ENCODE data around the gene NPRL2. TPM values are rescaled to one million over a fixed set of nuclear protein-coding genes. Genes with fewer than 3 reads are reported as not detected.

The NPRL2 gene
- total and polyA plus RNA-seq, 3 donors from 2014 or later, result 26.9 to 29.2 (median 28.0) TPM

DNA sequence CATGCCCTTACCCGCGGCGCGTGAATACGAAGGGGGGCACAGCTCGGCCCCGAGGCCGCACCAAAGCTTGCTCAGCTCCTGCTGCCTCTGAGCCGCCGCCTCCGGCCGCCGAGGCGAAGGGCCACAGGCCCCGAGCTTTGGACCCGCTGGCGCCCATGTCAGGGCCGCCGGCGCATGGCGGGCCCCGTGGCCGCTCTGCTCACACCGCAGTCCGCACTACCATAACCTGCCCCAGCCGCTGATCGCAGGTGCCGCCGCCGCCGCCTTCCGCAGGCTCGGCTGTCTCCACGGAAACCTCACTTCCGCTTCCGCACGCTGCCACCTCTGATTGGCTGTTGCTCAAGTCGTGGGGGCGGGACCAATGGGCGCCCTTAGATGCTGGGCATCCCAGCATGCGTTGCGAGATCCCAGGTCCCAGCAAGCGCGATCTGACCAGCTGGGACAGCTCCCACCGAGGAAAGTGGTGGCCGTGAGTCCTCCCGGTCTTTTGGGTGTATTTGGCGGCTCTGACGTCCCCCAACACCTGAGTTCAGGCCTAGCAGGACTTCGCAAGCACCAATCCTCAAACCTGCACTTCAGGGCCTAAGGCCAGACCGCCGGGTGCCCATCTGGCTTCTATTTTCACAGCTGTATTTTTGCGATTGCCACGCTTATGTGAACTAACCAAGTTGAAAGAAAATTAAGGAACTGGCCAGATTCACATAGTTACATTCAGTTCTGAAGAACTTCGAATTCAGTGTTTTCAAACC, 22.5 kb downstream of the NPRL2 start, which contains the start of gene TUSC2:
Gene TUSC2, minus strand, starts transcription at position 281 of the 749 bp plus-strand sequence. Its CDS starts 124 bp downstream, at position 157.
- intact Hi-C loops (cut with DNase I; ENCODE audit: low total_unique reads), result loop anchor here (10.0 kb wide), 1 partner anchor 73 kb away; no protein-coding TSS in a partner anchor
- Histone ChIP-seq H3K4me3 (peak within 1 kb of the TSS; percentile 85 to 88), H3K27ac (peak within 1 kb of the TSS; percentile 45 to 71), H3K4me1 (peaks cover 30% of the 10 kb centered on the region), H3K36me3 (ENCODE audit: low read depth, missing control alignments) (no peaks in the 10 kb centered on the region), H3K9me3 (no peaks in the 10 kb centered on the region), H3K27me3 (no peaks in the 10 kb centered on the region)
- peak; percentile 99 for DNase-seq
- 2 to 3% methylated on average over 9 to 51 of the region's 55 CpGs for WGBS, 2 donors
- TF ChIP-seq POLR2A (IDR thresholded peaks at IDR 0.05), result no peak
- TF ChIP-seq, protein P1, sequence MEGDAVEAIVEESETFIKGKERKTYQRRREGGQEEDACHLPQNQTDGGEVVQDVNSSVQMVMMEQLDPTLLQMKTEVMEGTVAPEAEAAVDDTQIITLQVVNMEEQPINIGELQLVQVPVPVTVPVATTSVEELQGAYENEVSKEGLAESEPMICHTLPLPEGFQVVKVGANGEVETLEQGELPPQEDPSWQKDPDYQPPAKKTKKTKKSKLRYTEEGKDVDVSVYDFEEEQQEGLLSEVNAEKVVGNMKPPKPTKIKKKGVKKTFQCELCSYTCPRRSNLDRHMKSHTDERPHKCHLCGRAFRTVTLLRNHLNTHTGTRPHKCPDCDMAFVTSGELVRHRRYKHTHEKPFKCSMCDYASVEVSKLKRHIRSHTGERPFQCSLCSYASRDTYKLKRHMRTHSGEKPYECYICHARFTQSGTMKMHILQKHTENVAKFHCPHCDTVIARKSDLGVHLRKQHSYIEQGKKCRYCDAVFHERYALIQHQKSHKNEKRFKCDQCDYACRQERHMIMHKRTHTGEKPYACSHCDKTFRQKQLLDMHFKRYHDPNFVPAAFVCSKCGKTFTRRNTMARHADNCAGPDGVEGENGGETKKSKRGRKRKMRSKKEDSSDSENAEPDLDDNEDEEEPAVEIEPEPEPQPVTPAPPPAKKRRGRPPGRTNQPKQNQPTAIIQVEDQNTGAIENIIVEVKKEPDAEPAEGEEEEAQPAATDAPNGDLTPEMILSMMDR (IDR thresholded peaks at IDR 0.05), result peak in 1 of 3 experiments; percentile 14

DNA sequence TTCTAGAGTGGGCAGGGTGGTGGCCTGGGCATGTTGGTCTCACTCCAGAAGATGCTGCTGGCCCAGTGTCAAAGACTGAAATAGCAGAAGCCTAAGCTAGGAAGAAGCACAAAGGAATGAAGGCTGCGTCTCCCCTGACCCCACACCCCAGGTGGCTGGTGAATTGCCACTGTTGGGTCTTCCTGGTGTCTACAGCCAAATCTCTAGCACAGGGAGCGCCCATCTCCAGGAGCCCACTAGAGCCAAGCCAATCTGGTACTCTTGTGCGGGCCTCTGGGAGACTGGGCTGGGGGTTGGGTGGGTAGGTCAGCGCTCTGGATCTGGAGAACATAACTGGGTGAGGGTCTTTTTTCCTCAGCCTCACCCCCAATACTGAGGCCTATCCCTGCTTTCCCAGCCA, 23.4 kb downstream of the NPRL2 start:
- Histone ChIP-seq H3K4me3 (peak overlapping the region; percentile 85 to 88), H3K4me1 (peaks cover 37% of the 10 kb centered on the region), H3K27ac (peak overlapping the region in 1 of 2 donors; percentile 59), H3K27me3 (no peaks in the 10 kb centered on the region), H3K36me3 (ENCODE audit: low read depth, missing control alignments) (no peaks in the 10 kb centered on the region), H3K9me3 (no peaks in the 10 kb centered on the region)
- no peak for TF ChIP-seq POLR2A (IDR thresholded peaks at IDR 0.05)
- TF ChIP-seq, protein P1 (IDR thresholded peaks at IDR 0.05), result no peak
- WGBS, 2 donors, result 34 to 64% methylated on average over 2 to 4 of the region's 4 CpGs
- intact Hi-C loops (cut with DNase I; ENCODE audit: low total_unique reads), result loop anchor here (10.0 kb wide), 1 partner anchor 72 kb away; no protein-coding TSS in a partner anchor
- no peak for DNase-seq

DNA sequence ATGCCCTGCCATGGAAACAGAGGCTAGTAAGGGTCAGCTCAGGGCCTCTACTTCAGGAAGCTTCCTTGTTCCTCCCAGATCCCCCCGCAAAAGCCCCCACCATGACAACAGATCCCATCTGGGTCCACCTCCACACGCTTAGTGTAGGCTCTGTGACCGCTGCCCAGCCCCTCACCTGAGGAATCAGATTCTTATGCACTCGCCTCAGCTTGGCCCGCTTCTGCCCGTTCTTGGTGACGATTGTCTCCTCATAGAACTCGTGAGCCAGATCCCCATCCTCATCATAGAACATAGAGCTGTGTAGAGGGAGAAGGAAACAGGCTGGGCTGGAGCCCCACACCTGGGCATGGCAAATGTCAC, 24.4 kb downstream of the NPRL2 start:
- WGBS, 2 donors, result 89 to 90% methylated on average over 8 of the region's 8 CpGs
- Histone ChIP-seq H3K4me3 (no peak overlapping the region), H3K4me1 (peaks cover 41% of the 10 kb centered on the region), H3K9me3 (no peaks in the 10 kb centered on the region), H3K27ac (no peak overlapping the region), H3K27me3 (no peaks in the 10 kb centered on the region), H3K36me3 (ENCODE audit: low read depth, missing control alignments) (no peaks in the 10 kb centered on the region)
- intact Hi-C loops (cut with DNase I; ENCODE audit: low total_unique reads), result loop anchor here (10.0 kb wide), 1 partner anchor 71 kb away; no protein-coding TSS in a partner anchor
- no peak for DNase-seq
- no peak for TF ChIP-seq POLR2A (IDR thresholded peaks at IDR 0.05)
- TF ChIP-seq, protein P1 (IDR thresholded peaks at IDR 0.05), result no peak

DNA sequence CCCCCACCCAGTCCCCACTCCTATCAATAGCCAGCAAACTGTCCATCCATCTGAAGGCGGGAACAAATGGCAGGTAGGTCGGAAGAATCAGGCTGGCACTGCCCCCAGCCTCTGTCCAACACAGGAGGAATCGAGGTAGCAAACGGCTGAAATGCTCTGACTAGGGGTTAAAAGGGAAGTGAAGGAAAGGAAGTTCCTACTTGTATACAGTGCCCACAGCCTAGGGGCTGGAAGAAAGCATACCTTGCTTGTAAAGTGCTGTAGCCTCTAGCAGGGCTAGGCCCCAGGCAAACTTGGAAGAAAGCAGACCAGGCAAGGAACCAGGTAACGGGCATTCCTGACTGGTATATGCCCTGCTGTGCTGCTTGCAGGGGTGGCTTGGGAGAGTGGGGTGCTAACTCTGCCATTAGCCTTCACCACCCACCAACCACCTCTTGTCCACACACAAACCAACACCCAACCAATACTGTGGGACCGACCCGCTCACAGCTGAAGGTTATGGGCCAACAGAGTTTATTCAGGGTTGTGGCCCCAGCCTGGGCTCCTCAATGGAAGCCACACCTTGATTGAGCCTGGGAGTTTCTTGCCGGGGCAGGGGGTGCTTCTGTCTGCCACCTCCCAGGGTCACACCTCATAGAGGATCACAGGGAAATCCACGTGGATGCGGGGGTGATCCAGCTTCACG, 24.9 kb downstream of the NPRL2 start:
- TF ChIP-seq, protein P1 (IDR thresholded peaks at IDR 0.05), result no peak
- TF ChIP-seq POLR2A (IDR thresholded peaks at IDR 0.05), result no peak
- H3K27me3 ChIP-seq, result no peaks in the 10 kb centered on the region
- 87 to 94% methylated on average over 10 to 11 of the region's 11 CpGs for WGBS, 2 donors
- H3K36me3 ChIP-seq (ENCODE audit: low read depth, missing control alignments), result no peaks in the 10 kb centered on the region
- no peak overlapping the region for H3K4me3 ChIP-seq
- peak overlapping the region in 1 of 2 donors; percentile 96 for H3K27ac ChIP-seq
- intact Hi-C loops (cut with DNase I; ENCODE audit: low total_unique reads), result loop anchor here (10.0 kb wide), 1 partner anchor 71 kb away; no protein-coding TSS in a partner anchor
- no peak for DNase-seq
- peaks cover 41% of the 10 kb centered on the region for H3K4me1 ChIP-seq
- H3K9me3 ChIP-seq, result no peaks in the 10 kb centered on the region
